ENCODE measurements around the gene KRT38. TPM values are rescaled to one million over a fixed set of nuclear protein-coding genes. Genes with fewer than 3 reads are reported as not detected.

The KRT38 gene
- polyA plus RNA-seq, 6 donors from 2014 or later, result not detected

DNA sequence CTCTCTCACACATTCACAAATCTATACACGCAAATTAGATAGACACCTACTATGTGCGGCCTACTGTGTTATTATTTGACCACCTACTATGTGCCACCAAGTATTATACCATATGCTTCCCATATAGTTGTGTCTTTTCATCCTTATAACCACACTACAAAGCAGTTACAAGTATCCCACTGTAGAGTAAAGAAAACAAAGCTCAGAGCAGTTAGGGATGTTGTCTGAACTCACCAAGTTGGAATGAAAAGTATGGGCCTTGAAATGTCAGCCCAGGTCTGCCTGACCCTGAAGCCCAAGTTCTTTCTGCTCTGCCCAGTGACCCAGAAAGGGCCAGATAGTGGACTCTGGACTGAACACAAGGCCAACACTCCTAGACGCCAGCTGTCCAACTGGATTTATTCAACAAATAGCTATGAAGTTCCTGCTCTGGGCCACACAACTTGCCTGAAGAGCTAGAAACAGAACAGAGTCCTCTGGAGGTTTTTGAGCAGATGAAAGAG is 24.9 kb downstream of the KRT38 start:
- Mint-ChIP-seq H3K27ac (no peak overlapping the region), H3K27me3 (peaks cover 12 to 41% (median 29%) of the 10 kb centered on the region in 3 donors), H3K36me3 (no peaks in the 10 kb centered on the region), H3K4me3 (no peak overlapping the region), H3K4me1 (peaks cover 6 to 9% (median 9%) of the 10 kb centered on the region in 3 donors), H3K9me3 (peaks cover 0 to under 1% (median 0%) of the 10 kb centered on the region in 7 donors)
- DNase-seq, result no peak
- ATAC-seq (ENCODE audit: low read depth in 2 of 2), result no peak

DNA sequence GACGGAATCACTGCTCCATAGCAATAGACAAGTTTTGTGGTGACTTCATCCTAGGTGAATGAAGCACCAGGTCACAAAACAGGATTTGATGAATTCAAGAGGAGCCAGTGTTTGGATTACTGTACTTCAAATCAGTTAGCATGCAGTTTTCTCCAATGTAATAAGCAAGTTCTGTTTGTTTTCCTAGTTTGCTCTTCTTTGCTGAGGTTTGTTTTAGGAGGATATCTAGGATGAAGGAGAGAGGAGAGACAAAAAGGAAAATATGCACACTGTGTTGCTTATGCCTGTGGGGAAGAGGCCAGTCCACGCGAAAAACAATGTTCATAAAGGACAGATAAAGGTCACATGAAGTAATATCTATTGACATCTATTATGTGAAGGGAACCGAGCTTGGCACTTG is 25.4 kb downstream of the KRT38 start:
- Mint-ChIP-seq H3K27ac (no peak overlapping the region), H3K4me3 (no peak overlapping the region), H3K27me3 (peaks cover 12 to 37% (median 29%) of the 10 kb centered on the region in 3 donors), H3K36me3 (no peaks in the 10 kb centered on the region), H3K4me1 (peaks cover 6 to 9% (median 9%) of the 10 kb centered on the region in 3 donors), H3K9me3 (peaks cover 0 to 1% (median 0%) of the 10 kb centered on the region in 7 donors)
- no peak for DNase-seq
- no peak for ATAC-seq (ENCODE audit: low read depth in 2 of 2)

DNA sequence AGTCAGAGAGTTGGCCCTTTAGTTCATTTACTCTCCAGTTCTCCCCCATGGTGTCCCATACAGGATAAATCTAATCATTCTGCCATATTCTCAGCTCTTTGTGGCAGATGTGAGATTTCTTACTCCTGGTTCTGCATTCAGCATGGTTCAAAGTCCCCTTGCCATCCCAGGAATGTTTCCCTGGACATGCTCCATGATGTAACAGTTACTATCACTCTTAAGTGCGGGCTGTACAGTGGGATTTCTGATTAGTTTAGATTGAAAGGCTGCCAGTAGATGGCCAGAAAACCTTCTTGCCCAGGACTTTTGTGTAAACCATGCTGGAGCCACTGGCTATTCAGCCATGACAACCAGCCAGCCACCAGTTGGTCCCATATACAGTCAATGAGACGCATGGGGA is 26.8 kb downstream of the KRT38 start:
- Mint-ChIP-seq H3K27me3 (peaks cover 14 to 44% (median 39%) of the 10 kb centered on the region in 3 donors), H3K4me1 (peaks cover 6 to 9% (median 9%) of the 10 kb centered on the region in 3 donors), H3K4me3 (no peak overlapping the region), H3K36me3 (no peaks in the 10 kb centered on the region), H3K27ac (no peak overlapping the region), H3K9me3 (peaks cover 0 to 1% (median 0%) of the 10 kb centered on the region in 7 donors)
- ATAC-seq (ENCODE audit: low read depth in 2 of 2), result no peak
- no peak for DNase-seq

DNA sequence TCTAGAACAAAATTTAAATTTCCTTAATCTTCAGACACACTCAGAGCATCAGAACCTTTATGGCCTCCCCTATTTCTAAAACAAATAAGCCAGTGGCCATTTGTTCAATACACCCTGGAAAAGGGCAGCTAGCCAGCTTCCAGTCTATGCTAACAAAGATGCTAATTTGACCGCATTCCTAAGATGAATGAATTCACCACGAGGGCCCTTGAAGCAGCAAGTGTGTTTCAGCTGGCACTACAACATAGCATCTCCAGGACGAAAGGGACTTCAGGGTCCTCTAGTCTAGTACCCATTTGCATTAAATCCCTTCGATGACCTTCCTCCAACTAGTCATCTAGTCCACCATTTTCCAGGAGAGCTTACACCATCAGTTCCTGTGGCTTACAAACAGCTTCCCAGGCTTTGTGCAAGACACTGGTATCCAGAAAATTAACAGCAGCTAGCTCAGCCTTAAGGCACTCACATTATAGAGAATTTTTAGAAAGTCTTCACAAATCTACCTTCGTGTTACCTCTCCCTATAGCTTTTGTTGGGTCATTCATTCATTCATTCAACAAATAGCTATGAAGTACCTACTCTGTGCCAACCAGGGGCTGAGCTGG is 27.3 kb downstream of the KRT38 start:
- Mint-ChIP-seq H3K36me3 (no peaks in the 10 kb centered on the region), H3K4me1 (peaks cover 6 to 9% (median 9%) of the 10 kb centered on the region in 3 donors), H3K9me3 (peaks cover 0 to 1% (median 0%) of the 10 kb centered on the region in 7 donors), H3K27ac (no peak overlapping the region), H3K27me3 (peaks cover 15 to 49% (median 44%) of the 10 kb centered on the region in 3 donors), H3K4me3 (no peak overlapping the region)
- ATAC-seq (ENCODE audit: low read depth in 2 of 2) (no peak), DNase-seq (no peak)

DNA sequence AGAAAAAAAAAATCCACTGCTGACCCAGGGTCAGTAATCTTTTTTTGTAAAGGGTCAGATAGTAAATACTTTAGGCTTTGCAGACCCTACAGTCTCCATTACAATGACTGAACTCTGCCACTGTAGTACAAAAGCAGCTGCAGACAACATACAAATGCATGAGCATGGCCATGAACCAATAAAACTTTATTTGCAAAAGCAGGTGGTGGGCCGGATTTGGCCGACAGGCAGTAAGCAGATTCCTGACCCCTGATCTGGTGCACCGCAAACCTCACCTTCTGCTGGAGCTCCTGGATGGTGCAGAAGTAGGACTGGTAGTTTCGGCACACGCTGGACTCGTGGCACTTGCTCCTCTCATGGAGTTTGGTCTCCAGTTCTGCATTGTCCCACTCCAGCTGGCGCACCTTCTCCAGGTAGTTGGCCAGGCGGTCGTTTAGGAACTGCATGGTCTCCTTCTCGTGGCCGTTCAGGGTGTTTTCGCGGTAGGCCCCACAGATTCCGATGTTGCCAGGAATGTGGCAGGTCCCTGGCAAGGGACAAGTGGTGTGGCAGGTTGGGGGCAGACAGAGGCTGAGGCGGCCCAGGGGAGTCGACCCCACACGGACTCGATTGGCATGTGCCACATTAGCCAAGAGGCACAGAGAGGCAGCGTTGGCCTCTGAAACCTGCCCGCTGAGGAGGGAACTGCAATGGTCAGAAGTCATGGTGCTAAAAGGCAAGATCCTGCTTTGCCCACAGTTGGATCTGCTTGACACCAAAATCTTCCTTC is 29.5 kb downstream of the KRT38 start:
- Mint-ChIP-seq H3K4me3 (no peak overlapping the region), H3K27me3 (peaks cover 15 to 60% (median 49%) of the 10 kb centered on the region in 3 donors), H3K36me3 (no peaks in the 10 kb centered on the region), H3K27ac (no peak overlapping the region), H3K9me3 (peaks cover 0 to 1% (median 0%) of the 10 kb centered on the region in 7 donors), H3K4me1 (no peaks in the 10 kb centered on the region)
- no peak for ATAC-seq (ENCODE audit: low read depth in 2 of 2)
- DNase-seq, result no peak

DNA sequence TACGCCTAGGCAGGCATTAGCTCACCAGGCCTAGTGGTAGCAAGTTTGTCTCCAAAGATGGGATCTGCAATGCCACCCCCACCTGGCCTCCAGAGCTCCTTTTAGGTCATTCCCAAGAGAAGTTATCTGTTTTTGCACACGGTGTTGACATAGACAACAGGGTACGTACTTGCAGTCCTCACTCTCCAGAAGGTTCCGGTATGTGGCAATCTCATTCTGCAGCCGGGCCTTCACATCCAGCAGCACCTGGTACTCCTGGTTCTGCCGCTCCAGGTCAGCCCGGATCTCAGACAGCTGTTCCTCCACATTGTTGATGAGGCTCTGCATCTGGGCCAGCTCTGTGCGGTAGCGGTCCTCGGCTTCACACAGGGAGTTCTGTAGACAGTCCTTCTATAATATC is 33.6 kb downstream of the KRT38 start:
- H3K27ac Mint-ChIP-seq, result no peak overlapping the region

DNA sequence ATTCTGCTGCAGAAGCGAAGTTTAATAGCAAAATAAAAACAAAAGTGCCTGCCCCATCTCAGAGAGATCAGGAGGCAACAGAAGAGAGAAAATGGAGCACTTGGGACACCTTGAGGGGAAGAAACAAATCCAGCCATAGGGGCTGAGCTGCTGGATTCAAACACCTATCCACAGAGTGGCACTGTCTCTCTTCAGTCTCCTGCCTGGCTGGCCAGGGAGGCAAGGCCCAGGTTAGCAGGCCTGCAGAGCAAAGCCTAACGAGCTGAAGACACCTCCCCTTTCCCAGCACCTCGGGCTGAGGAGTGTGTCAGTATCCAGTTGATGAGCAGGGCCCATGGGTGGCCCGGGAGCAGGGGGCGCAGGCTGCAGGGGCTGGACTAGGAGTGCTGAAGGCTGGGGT is 34.6 kb downstream of the KRT38 start:
- Mint-ChIP-seq H3K9me3 (peaks cover 0 to 1% (median 0%) of the 10 kb centered on the region in 7 donors), H3K4me1 (no peaks in the 10 kb centered on the region), H3K4me3 (no peak overlapping the region), H3K27me3 (peaks cover 34 to 48% (median 47%) of the 10 kb centered on the region in 3 donors), H3K27ac (peak overlapping the region in 2 of 6 donors; percentile 50 to 96), H3K36me3 (no peaks in the 10 kb centered on the region)
- DNase-seq, result no peak
- ATAC-seq (ENCODE audit: low read depth in 2 of 2), result no peak

More for the DNA sequence above, 33.6 kb downstream of the KRT38 start:
- H3K36me3 Mint-ChIP-seq, result no peaks in the 10 kb centered on the region
- DNase-seq (no peak), ATAC-seq (ENCODE audit: low read depth in 2 of 2) (no peak)
- no peak overlapping the region for H3K4me3 Mint-ChIP-seq
- peaks cover 29 to 52% (median 48%) of the 10 kb centered on the region in 3 donors for H3K27me3 Mint-ChIP-seq
- H3K9me3 Mint-ChIP-seq, result peaks cover 0 to 1% (median 0%) of the 10 kb centered on the region in 7 donors
- H3K4me1 Mint-ChIP-seq, result no peaks in the 10 kb centered on the region

DNA sequence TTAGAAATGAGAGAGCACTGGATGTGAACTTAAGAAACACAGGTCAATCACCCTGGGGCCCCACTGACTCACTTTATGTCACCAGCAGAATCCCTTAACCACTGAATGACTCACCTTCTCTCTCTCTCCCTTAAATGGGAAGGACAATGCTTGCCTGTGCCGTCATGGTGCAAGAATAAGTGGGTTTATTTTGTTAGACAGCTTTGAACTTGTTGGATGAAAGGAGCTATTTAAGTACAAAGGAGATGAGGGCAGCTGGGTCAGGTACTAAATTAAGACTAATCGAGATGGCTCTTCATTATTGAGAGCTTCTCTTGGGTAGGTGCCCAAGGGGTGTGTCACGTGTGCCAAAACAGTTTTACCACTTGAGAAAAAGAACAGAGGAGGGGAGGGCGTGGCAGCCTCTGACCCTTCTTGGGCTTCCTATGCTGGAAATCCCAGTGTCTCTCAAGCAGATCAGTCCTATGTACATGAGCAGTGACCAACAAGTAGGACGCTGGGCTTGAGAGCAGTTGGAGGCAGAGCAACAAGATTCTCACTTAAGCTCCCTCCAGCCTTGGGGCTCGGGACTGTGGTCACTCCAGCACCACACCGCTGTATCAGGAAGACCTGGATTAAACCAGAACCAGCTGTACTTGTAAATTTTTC is 36.6 kb downstream of the KRT38 start:
- Mint-ChIP-seq H3K4me3 (no peak overlapping the region), H3K4me1 (no peaks in the 10 kb centered on the region), H3K27me3 (peaks cover 41 to 53% (median 51%) of the 10 kb centered on the region in 3 donors), H3K36me3 (no peaks in the 10 kb centered on the region), H3K9me3 (no peaks in the 10 kb centered on the region), H3K27ac (no peak overlapping the region)
- no peak for ATAC-seq (ENCODE audit: low read depth in 2 of 2)
- no peak for DNase-seq

DNA sequence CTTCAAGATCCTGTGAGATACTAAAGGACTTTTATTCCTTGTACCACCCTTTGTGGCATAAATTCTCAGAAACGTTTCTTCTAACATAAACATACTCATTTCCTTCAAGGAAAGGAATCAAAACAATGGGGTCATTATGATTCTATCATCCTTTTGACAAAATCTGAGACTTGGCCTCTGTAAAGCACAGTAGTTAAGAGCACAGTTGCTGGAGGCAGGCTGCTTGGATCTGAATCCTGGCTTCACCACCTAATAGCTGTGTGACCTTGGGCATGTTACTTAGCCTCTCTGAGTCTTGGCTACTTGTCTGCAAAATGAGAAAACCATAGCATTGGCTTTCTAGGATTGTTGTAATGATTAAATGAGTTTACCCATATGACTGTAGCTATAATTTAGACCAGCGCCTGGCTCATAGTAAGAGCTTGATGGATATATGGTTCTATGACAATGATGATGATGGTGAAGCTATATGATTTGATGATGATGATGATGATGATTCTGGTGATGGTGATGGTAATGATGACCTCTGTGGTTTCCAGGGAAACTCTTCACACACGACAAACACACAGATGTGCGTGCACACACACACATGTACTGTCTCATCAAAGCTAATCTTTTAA is 37.3 kb downstream of the KRT38 start:
- no peaks in the 10 kb centered on the region for H3K9me3 Mint-ChIP-seq
- no peaks in the 10 kb centered on the region for H3K36me3 Mint-ChIP-seq
- ATAC-seq (ENCODE audit: low read depth in 2 of 2), result no peak
- H3K27ac Mint-ChIP-seq, result no peak overlapping the region
- no peak overlapping the region for H3K4me3 Mint-ChIP-seq
- peaks cover 40 to 49% (median 45%) of the 10 kb centered on the region in 3 donors for H3K27me3 Mint-ChIP-seq
- DNase-seq, result no peak
- no peaks in the 10 kb centered on the region for H3K4me1 Mint-ChIP-seq

DNA sequence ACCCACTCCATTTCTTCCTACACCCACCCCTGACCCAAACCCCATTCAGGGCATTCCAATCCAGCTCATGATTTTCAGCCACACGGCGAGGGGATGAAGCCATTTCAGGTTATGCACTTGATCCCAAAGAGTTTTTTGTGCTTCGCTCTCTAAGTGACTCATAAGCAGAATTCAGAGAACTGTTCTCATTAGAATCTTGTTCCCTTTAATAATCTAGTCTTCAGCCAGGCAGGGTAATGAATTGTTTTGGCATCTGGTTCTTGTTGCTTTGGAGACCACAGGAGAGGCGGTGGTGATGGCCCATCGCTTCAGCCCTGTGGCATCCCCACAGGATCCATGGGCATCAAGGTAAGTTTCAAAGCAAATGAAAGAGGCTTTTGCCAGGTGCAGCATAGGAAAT is 38.6 kb downstream of the KRT38 start:
- Mint-ChIP-seq H3K4me1 (no peaks in the 10 kb centered on the region), H3K27ac (no peak overlapping the region)

DNA sequence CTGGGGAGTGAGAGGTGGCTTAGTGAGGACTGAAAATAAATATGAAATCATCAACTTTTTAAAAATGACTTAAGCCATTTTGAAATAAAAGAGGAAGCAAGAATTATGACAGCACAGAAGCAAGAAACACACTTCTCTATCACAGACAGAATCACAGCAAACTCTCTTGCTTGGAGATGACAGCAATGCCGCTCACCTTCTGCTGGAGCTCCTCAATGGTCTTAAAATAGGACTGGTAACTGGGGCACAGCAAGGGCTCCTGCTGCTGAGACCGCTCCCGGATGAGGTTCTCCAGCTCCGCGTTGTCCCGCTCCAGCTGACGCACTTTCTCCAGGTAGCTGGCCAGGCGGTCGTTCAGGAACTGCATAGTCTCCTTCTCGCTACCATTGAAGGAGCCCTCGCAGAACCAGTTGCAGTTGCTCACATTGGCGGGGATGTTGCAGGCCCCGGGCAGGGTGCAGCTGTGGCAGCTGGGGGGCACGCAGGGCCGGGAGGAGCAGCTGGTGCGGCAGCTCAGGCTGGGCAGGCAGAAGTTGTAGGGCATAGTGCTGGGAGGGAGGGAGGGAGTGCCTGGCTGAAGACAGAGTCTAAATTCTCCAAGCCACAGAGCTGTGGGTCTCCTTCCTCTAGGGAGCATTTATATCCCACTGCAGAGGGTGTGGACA is 43.7 kb downstream of the KRT38 start, which contains the start of gene KRT31:
KRT31 (minus strand) TSS at position 613 of the 665 bp plus-strand sequence; CDS start at position 544, 69 bp downstream.
- no peak for DNase-seq
- Mint-ChIP-seq H3K36me3 (no peaks in the 10 kb centered on the region), H3K9me3 (no peaks in the 10 kb centered on the region), H3K27me3 (peaks cover 40 to 49% (median 47%) of the 10 kb centered on the region in 3 donors), H3K4me3 (no peak within 1 kb of the TSS), H3K4me1 (no peaks in the 10 kb centered on the region), H3K27ac (no peak within 1 kb of the TSS)
- ATAC-seq (ENCODE audit: low read depth in 2 of 2), result no peak

More for the DNA sequence above, 38.6 kb downstream of the KRT38 start:
- Mint-ChIP-seq H3K36me3 (no peaks in the 10 kb centered on the region), H3K4me3 (no peak overlapping the region), H3K27me3 (peaks cover 46 to 52% (median 47%) of the 10 kb centered on the region in 3 donors), H3K9me3 (no peaks in the 10 kb centered on the region)
- ATAC-seq (ENCODE audit: low read depth in 2 of 2) (no peak), DNase-seq (no peak)

DNA sequence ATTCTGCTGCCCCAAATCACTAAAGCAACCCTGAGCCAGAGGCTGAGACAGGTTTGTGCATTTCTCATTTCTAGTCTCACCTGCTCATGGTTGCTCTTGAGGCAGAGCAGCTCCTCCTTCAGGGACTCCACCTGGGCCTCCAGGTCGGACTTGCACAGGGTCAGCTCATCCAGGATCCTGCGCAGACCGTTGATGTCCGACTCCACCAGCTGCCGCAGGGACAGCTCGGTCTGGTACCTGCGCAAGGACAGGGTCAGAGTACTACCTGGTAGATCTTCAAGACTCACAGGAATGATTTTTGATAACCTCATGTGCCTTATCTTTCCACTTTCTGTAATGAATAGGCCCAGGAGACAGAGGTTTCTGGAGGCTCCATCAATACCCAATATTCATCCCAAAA is 44.4 kb downstream of the KRT38 start:
- ATAC-seq (ENCODE audit: low read depth in 2 of 2) (no peak), DNase-seq (no peak)
- Mint-ChIP-seq H3K27ac (no peak overlapping the region), H3K27me3 (peaks cover 41 to 51% (median 51%) of the 10 kb centered on the region in 3 donors), H3K9me3 (no peaks in the 10 kb centered on the region), H3K4me3 (no peak overlapping the region), H3K4me1 (no peaks in the 10 kb centered on the region), H3K36me3 (no peaks in the 10 kb centered on the region)

DNA sequence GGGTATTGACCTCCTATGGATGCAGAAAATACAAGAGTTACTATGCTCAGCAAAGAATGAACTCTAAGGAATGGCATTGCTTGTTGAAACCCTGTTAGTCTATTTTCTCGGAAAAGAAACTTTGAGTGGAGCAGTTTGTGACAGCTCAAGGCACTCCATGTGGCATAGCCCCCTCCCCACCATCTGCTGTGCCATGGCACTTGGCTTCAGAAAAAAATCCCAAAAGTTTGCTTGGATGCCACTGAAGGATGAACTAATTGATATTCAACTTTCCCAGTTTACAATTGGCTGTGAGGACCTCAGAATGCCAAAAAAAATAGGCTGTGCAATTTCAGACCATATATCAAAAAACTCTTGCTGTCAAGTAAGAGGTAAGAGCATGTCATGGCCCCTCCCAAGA is 45.2 kb downstream of the KRT38 start:
- H3K27me3 Mint-ChIP-seq, result peaks cover 36 to 48% (median 47%) of the 10 kb centered on the region in 3 donors
- no peaks in the 10 kb centered on the region for H3K36me3 Mint-ChIP-seq
- H3K9me3 Mint-ChIP-seq, result no peaks in the 10 kb centered on the region
- no peaks in the 10 kb centered on the region for H3K4me1 Mint-ChIP-seq
- H3K4me3 Mint-ChIP-seq, result no peak overlapping the region
- DNase-seq, result no peak
- H3K27ac Mint-ChIP-seq, result no peak overlapping the region
- no peak for ATAC-seq (ENCODE audit: low read depth in 2 of 2)
